Measurements from ENCODE around the gene CUX1.

- TF ChIP-seq CTCF (IDR thresholded peaks at IDR 0.05; ENCODE audit: borderline replicate concordance, extremely low read depth, low read length, poor library complexity, severe bottlenecking) (no peak), EZH2 (IDR thresholded peaks at IDR 0.05; ENCODE audit: borderline replicate concordance, low read depth, low read length, severe bottlenecking) (no peak)
Measured at GRCh38 chr7:101985903-101986734, 168.7 kb downstream of the CUX1 start.
